SK-N-SH (cell line): ENCODE measurements around the gene MYMK. TPM values are rescaled to one million over a fixed set of nuclear protein-coding genes. Genes with fewer than 3 reads are reported as not detected.

Source experiments
- CTCF ChIA-PET: fragments of 300-600, 350-600 bp; formaldehyde crosslinking; extraction: SDS; loops from one replicate; lab custom pipeline; 2021; lab: Yijun Ruan, JAX
- POLR2A ChIA-PET: fragments of 350-600 bp; sonication (Branson Sonifier 250); formaldehyde crosslinking; extraction: SDS; loops from one replicate; lab custom pipeline; 2020; ENCODE audit warnings: antibody characterized with exemption, inconsistent platforms; lab: Yijun Ruan, JAX
- DNase-seq: peaks from one replicate; pipeline ENCODE4 v3.0.0; 2012
- H2AFZ ChIP-seq: fragments of 200-600 bp; sonication (generic); 2 replicates; pipeline ENCODE4 v1.8.1; 2016; ENCODE audit warnings: antibody characterized with exemption, mild to moderate bottlenecking, low read depth
- H3F3A ChIP-seq: fragments of 200-600 bp; sonication (generic); replicated peaks from 2 replicates; pipeline ENCODE3; 2016; ENCODE audit warnings: antibody characterized with exemption, mild to moderate bottlenecking; ENCODE audit not compliant: insufficient read depth
- H3K27ac ChIP-seq, 2 experiments: fragments of 200-500 bp in 1 of 2; fragments of 200-600 bp in 1 of 2; sonication (Bioruptor generic) in 1 of 2; sonication (generic), shearing (Covaris generic) in 1 of 2; 2 replicates each; pipeline versions ENCODE4 v1.5.1 to v1.6.1; 2014 to 2016; ENCODE audit warnings: low read depth in 2 of 2, inconsistent platforms in 1 of 2, low read length in 1 of 2, mild to moderate bottlenecking in 1 of 2, mixed read lengths in 1 of 2
- H3K27me3 ChIP-seq: fragments of 200-600 bp; sonication (generic), shearing (Covaris generic); 2 replicates; pipeline ENCODE4 v1.6.1; 2016; ENCODE audit warnings: mixed run types; ENCODE audit not compliant: insufficient read depth
- H3K36me3 ChIP-seq, 2 experiments: fragments of 200-500 bp in 1 of 2; fragments of 200-600 bp in 1 of 2; sonication (Bioruptor generic) in 1 of 2; sonication (generic) in 1 of 2; replicated peaks in 1 of 2; 2 replicates each; pipeline versions ENCODE3 to v1.5.1; 2014 to 2016; ENCODE audit warnings: low read length in 1 of 2, mild to moderate bottlenecking in 1 of 2; ENCODE audit not compliant: insufficient read depth in 2 of 2, control insufficient read depth in 1 of 2
- H3K4me1 ChIP-seq, 2 experiments: fragments of 200-500 bp in 1 of 2; fragments of 200-600 bp in 1 of 2; sonication (Bioruptor generic) in 1 of 2; sonication (generic), shearing (Covaris generic) in 1 of 2; 2 replicates each; pipeline versions ENCODE4 v1.5.1 to v1.6.1; 2014 to 2016; ENCODE audit warnings: low read depth in 1 of 2, low read length in 1 of 2, mixed run types in 1 of 2; ENCODE audit not compliant: insufficient read depth in 2 of 2, control insufficient read depth in 1 of 2
- H3K4me2 ChIP-seq: fragments of 200-600 bp; sonication (generic), shearing (Covaris generic); 2 replicates; pipeline ENCODE4 v1.6.1; 2017; ENCODE audit warnings: mixed run types
- H3K4me3 ChIP-seq, 2 experiments: fragments of 200-500 bp in 1 of 2; fragments of 200-600 bp in 1 of 2; sonication (Bioruptor generic) in 1 of 2; sonication (generic), shearing (Covaris generic) in 1 of 2; 2 replicates each; pipeline versions ENCODE4 v1.5.1 to v1.8.1; 2014 to 2016; ENCODE audit warnings: low read depth in 2 of 2, inconsistent platforms in 1 of 2, low read length in 1 of 2, mild to moderate bottlenecking in 1 of 2, mixed read lengths in 1 of 2, moderate library complexity in 1 of 2
- H3K79me2 ChIP-seq: fragments of 200-600 bp; sonication (generic); 2 replicates; pipeline ENCODE4 v1.8.1; 2017; ENCODE audit warnings: mild to moderate bottlenecking; ENCODE audit not compliant: insufficient read depth
- H3K9ac ChIP-seq: fragments of 200-600 bp; sonication (generic); 2 replicates; pipeline ENCODE4 v1.6.1; 2017; ENCODE audit warnings: mixed run types
- H3K9me2 ChIP-seq: fragments of 200-600 bp; sonication (generic); 2 replicates; pipeline ENCODE4 v1.6.1; 2017; ENCODE audit warnings: mixed run types
- H3K9me3 ChIP-seq: fragments of 200-600 bp; sonication (generic); 2 replicates; pipeline ENCODE4 v1.6.1; 2017; ENCODE audit warnings: mixed run types, mild to moderate bottlenecking, moderate library complexity
- H4K20me1 ChIP-seq: fragments of 200-600 bp; sonication (generic); 2 replicates; pipeline ENCODE4 v1.6.1; 2017; ENCODE audit warnings: mild to moderate bottlenecking, mixed run types; ENCODE audit not compliant: insufficient read depth
- ELF1 ChIP-seq: IDR thresholded peaks from 2 replicates; pipeline ENCODE4 v1.4.0; 2012
- EP300 ChIP-seq, 2 experiments: IDR thresholded peaks; 2 replicates each; pipeline versions ENCODE4 v1.4.0 to v1.6.1; 2012; ENCODE audit warnings: borderline replicate concordance in 1 of 2, low read depth in 1 of 2, low read length in 1 of 2
- FOSL2 ChIP-seq: IDR thresholded peaks from 2 replicates; pipeline ENCODE4 v1.4.0; 2012; ENCODE audit warnings: low read depth, mild to moderate bottlenecking, moderate library complexity, borderline replicate concordance
- GABPA ChIP-seq: IDR thresholded peaks from 2 replicates; pipeline ENCODE4 v1.4.0; 2012; ENCODE audit warnings: low read depth, mild to moderate bottlenecking
- GATA2 ChIP-seq: sonication (generic); formaldehyde crosslinking; IDR thresholded peaks from 2 replicates; pipeline ENCODE4 v1.5.0; 2020; ENCODE audit warnings: mild to moderate bottlenecking, missing genetic modification reagents
- MEF2A ChIP-seq: IDR thresholded peaks from 2 replicates; pipeline ENCODE4 v1.4.0; 2012; ENCODE audit warnings: low read depth, borderline replicate concordance
- MXI1 ChIP-seq: IDR thresholded peaks from 2 replicates; pipeline ENCODE4 v1.6.1; 2012; ENCODE audit warnings: mild to moderate bottlenecking, low read depth, low read length, improper control_type of control experiment
- NFIC ChIP-seq: IDR thresholded peaks from 2 replicates; pipeline ENCODE4 v1.4.0; 2012; ENCODE audit warnings: borderline replicate concordance
- RAD21 ChIP-seq: IDR thresholded peaks from 2 replicates; pipeline ENCODE4 v1.6.1; 2012; ENCODE audit warnings: mild to moderate bottlenecking, low read length
- RXRA ChIP-seq: IDR thresholded peaks from 2 replicates; pipeline ENCODE4 v1.4.0; 2012; ENCODE audit warnings: low read depth, mild to moderate bottlenecking, borderline replicate concordance
- SIN3A ChIP-seq: IDR thresholded peaks from 2 replicates; pipeline ENCODE4 v1.6.1; 2012; ENCODE audit warnings: low read depth, mild to moderate bottlenecking, low read length, moderate library complexity, borderline replicate concordance
- TAF1 ChIP-seq: IDR thresholded peaks from 2 replicates; pipeline ENCODE4 v1.6.1; 2012; ENCODE audit warnings: low read depth, mild to moderate bottlenecking, low read length, moderate library complexity, borderline replicate concordance
- TCF12 ChIP-seq: IDR thresholded peaks from 2 replicates; pipeline ENCODE4 v1.4.0; 2012
- WGBS: methylation state at CpG from one replicate; pipeline ENCODE4 v1.1.6; 2017; ENCODE audit warnings: low lambda C conversion rate; 5-methylcytosine and 5-hydroxymethylcytosine counted together
- polyA plus RNA-seq, 3 experiments: library from polyadenylated mRNA; depleted of rRNA; stranded (reverse); fragments of >200 nt; gene quantifications; 2 replicates each; pipeline ENCODE4 v1.2.3, GENCODE V29; 2012
- TF ChIP-seq, protein P1 (sequence below): IDR thresholded peaks from 2 replicates; pipeline ENCODE4 v1.4.0; 2012; ENCODE audit warnings: low read depth, borderline replicate concordance
- TF ChIP-seq, protein P2 (sequence below): IDR thresholded peaks from 2 replicates; pipeline ENCODE4; 2012
- TF ChIP-seq, protein P3 (sequence below): IDR thresholded peaks from 2 replicates; pipeline ENCODE4 v1.6.1; 2012; ENCODE audit warnings: mild to moderate bottlenecking, low read depth, low read length, moderate library complexity

Gene MYMK
- polyA plus RNA-seq, 1 of the 3 experiments (the other 2 are of a cell fraction) = not detected

DNA sequence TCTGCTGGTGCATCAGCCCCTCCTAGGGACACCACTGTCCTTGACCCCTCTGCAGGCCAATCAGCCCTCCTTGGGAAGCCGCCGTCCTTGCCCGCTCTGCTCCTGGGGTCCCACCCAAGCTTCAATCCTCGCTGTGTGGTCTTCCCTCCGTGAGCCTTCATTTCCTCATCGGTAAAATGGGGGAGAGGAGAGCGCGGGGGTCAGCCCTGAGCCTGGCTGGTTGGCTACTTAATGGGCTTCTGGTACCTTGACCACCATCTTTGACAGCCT lies 33.2 kb downstream of the MYMK start (continued):
- TF ChIP-seq, protein P1, sequence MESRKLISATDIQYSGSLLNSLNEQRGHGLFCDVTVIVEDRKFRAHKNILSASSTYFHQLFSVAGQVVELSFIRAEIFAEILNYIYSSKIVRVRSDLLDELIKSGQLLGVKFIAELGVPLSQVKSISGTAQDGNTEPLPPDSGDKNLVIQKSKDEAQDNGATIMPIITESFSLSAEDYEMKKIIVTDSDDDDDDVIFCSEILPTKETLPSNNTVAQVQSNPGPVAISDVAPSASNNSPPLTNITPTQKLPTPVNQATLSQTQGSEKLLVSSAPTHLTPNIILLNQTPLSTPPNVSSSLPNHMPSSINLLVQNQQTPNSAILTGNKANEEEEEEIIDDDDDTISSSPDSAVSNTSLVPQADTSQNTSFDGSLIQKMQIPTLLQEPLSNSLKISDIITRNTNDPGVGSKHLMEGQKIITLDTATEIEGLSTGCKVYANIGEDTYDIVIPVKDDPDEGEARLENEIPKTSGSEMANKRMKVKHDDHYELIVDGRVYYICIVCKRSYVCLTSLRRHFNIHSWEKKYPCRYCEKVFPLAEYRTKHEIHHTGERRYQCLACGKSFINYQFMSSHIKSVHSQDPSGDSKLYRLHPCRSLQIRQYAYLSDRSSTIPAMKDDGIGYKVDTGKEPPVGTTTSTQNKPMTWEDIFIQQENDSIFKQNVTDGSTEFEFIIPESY = no peak
- TF ChIP-seq MXI1 (no peak), MEF2A (no peak)

DNA sequence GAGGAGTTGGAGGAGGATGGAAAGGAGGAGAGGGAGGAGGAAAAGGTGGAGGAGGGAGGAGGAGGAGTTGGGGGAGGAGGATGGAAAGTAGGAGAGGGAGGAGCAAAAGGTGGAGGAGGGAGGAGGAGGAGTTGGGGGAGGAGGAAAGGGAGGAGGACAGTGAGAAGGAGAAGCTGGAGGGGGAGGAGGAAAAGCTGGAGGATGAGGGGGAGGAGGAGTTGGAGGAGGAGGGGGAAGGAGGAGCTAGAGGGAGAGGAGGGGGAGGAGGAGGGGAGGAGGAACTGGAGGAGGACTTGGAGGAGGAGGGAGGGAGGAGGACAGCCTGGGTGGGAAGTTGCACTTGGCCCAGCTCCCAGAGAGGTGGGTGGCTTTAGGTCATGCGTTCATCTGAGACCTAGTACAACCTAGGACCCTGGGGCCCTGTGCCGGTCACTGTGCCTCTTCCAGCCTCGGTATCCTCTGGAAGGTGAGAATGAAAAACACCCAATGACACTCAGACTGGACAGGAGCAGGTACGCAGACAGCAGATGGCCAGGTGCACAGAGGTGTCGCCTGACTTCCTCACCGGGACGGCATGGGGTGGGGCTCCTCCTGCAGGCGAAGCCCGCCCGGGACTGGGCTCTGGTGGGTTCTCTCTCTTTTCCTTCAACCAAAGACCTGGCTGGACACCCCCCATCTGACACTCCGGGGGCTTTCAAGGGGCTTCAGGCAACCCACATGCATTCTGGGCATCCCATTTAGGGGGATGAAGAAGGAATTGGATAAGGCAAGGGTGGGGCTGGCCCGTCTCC lies 33.7 kb downstream of the MYMK start:
- WGBS = 88% methylated on average over 6 of the region's 12 CpGs
- TF ChIP-seq TAF1 = no peak
- no peak for TF ChIP-seq FOSL2
- no peak for TF ChIP-seq MXI1
- TF ChIP-seq, protein P2, sequence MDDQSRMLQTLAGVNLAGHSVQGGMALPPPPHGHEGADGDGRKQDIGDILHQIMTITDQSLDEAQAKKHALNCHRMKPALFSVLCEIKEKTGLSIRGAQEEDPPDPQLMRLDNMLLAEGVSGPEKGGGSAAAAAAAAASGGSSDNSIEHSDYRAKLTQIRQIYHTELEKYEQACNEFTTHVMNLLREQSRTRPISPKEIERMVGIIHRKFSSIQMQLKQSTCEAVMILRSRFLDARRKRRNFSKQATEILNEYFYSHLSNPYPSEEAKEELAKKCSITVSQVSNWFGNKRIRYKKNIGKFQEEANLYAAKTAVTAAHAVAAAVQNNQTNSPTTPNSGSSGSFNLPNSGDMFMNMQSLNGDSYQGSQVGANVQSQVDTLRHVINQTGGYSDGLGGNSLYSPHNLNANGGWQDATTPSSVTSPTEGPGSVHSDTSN = no peak
- TF ChIP-seq EP300 (IDR thresholded peaks at IDR 0.05; ENCODE audit: borderline replicate concordance in 1 of 2, low read depth in 1 of 2, low read length in 1 of 2) = no peak
- TF ChIP-seq RAD21 = no peak
- TF ChIP-seq GATA2 (CRISPR knock-in tag) = no peak
- TF ChIP-seq, protein P3, sequence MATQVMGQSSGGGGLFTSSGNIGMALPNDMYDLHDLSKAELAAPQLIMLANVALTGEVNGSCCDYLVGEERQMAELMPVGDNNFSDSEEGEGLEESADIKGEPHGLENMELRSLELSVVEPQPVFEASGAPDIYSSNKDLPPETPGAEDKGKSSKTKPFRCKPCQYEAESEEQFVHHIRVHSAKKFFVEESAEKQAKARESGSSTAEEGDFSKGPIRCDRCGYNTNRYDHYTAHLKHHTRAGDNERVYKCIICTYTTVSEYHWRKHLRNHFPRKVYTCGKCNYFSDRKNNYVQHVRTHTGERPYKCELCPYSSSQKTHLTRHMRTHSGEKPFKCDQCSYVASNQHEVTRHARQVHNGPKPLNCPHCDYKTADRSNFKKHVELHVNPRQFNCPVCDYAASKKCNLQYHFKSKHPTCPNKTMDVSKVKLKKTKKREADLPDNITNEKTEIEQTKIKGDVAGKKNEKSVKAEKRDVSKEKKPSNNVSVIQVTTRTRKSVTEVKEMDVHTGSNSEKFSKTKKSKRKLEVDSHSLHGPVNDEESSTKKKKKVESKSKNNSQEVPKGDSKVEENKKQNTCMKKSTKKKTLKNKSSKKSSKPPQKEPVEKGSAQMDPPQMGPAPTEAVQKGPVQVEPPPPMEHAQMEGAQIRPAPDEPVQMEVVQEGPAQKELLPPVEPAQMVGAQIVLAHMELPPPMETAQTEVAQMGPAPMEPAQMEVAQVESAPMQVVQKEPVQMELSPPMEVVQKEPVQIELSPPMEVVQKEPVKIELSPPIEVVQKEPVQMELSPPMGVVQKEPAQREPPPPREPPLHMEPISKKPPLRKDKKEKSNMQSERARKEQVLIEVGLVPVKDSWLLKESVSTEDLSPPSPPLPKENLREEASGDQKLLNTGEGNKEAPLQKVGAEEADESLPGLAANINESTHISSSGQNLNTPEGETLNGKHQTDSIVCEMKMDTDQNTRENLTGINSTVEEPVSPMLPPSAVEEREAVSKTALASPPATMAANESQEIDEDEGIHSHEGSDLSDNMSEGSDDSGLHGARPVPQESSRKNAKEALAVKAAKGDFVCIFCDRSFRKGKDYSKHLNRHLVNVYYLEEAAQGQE = no peak
- no peak for TF ChIP-seq TCF12
- no peak for TF ChIP-seq ELF1
- TF ChIP-seq, protein P1 = no peak
- no peak for TF ChIP-seq NFIC
- no peak for TF ChIP-seq SIN3A
- TF ChIP-seq GABPA = no peak
- no peak for TF ChIP-seq RXRA
- CTCF ChIA-PET = interaction anchor here (0.6 to 2.2 kb wide), 4 partner anchors 85 to 469 kb away, joined by 3 to 7 read pairs (median 4); no protein-coding TSS in a partner anchor

More for the DNA sequence above, 33.7 kb downstream of the MYMK start:
- Histone ChIP-seq H3K4me2 (no peak overlapping the region), H3K27ac (no peak overlapping the region), H3K4me3 (no peak overlapping the region), H3K9me2 (no peaks in the 10 kb centered on the region), H3K27me3 (no peaks in the 10 kb centered on the region), H2AFZ (no peak overlapping the region), H3K9me3 (no peaks in the 10 kb centered on the region), H3K79me2 (no peaks in the 10 kb centered on the region), H3K4me1 (peaks cover 0 to 32% of the 10 kb centered on the region in 2 experiments; a peak in 1 of 4 replicates), H3K9ac (no peak overlapping the region), H3K36me3 (no peaks in the 10 kb centered on the region), H3F3A (no peaks in the 10 kb centered on the region), H4K20me1 (no peaks in the 10 kb centered on the region)
- peak; percentile 22 for DNase-seq
- POLR2A ChIA-PET = no interaction called here
